ENCODE data around the gene TMCO6. TPM values are rescaled to one million over a fixed set of nuclear protein-coding genes. Genes with fewer than 3 reads are reported as not detected.

Gene TMCO6
- total and polyA plus RNA-seq, 2 experiments from 2014 or later: 14.2 to 234 TPM

- peaks cover 32% of the 10 kb centered on the region for H3K36me3 ChIP-seq
- no peaks in the 10 kb centered on the region for H3K27me3 ChIP-seq
- no peak for TF ChIP-seq CTCF (IDR thresholded peaks at IDR 0.05; ENCODE audit: low read depth, low read length)
- H3K27ac ChIP-seq: peak overlapping the region; percentile 28
- H3K9me3 ChIP-seq (ENCODE audit: low read depth): no peaks in the 10 kb centered on the region
- no peak for DNase-seq (ENCODE audit: low read depth in 1 of 2, low spot score in 1 of 2)
- no peak overlapping the region for H3K4me3 ChIP-seq
- H3K4me1 ChIP-seq (ENCODE audit: low read depth): no peaks in the 10 kb centered on the region
Observed at GRCh38 chr5:140671472-140672125, 32.3 kb downstream of the TMCO6 start.

- Histone ChIP-seq H3K36me3 (peaks cover 42% of the 10 kb centered on the region), H3K9me3 (ENCODE audit: low read depth) (no peaks in the 10 kb centered on the region), H3K27me3 (no peaks in the 10 kb centered on the region), H3K4me3 (no peak overlapping the region), H3K4me1 (ENCODE audit: low read depth) (no peaks in the 10 kb centered on the region), H3K27ac (no peak overlapping the region)
- TF ChIP-seq CTCF (IDR thresholded peaks at IDR 0.05; ENCODE audit: low read depth, low read length): no peak
- DNase-seq (ENCODE audit: low read depth in 1 of 2, low spot score in 1 of 2): peak; percentile 39 to 51
Observed at GRCh38 chr5:140672455-140673186, 33.4 kb downstream of the TMCO6 start.

- Histone ChIP-seq H3K36me3 (peaks cover 42% of the 10 kb centered on the region), H3K27ac (no peak within 1 kb of the TSS), H3K9me3 (ENCODE audit: low read depth) (no peaks in the 10 kb centered on the region), H3K27me3 (no peaks in the 10 kb centered on the region), H3K4me1 (ENCODE audit: low read depth) (no peaks in the 10 kb centered on the region), H3K4me3 (no peak within 1 kb of the TSS)
- DNase-seq (ENCODE audit: low read depth in 1 of 2, low spot score in 1 of 2): no peak
- no peak for TF ChIP-seq CTCF (IDR thresholded peaks at IDR 0.05; ENCODE audit: low read depth, low read length)
Observed at GRCh38 chr5:140673187-140673976, 34.1 kb downstream of the TMCO6 start, which contains the start of gene DND1. Gene DND1, minus strand, starts transcription at chr5:140673576. Its CDS starts 34 bp downstream, at chr5:140673542.

GRCh38 chr5:140674211-140674610, 35.0 kb downstream of the TMCO6 start:
- no peak overlapping the region for H3K4me3 ChIP-seq
- no peaks in the 10 kb centered on the region for H3K27me3 ChIP-seq
- no peak for TF ChIP-seq CTCF (IDR thresholded peaks at IDR 0.05; ENCODE audit: low read depth, low read length)
- H3K9me3 ChIP-seq (ENCODE audit: low read depth): no peaks in the 10 kb centered on the region
- no peak for DNase-seq (ENCODE audit: low read depth in 1 of 2, low spot score in 1 of 2)
- no peaks in the 10 kb centered on the region for H3K4me1 ChIP-seq (ENCODE audit: low read depth)
- peaks cover 41% of the 10 kb centered on the region for H3K36me3 ChIP-seq
- no peak overlapping the region for H3K27ac ChIP-seq

- TF ChIP-seq CTCF (IDR thresholded peaks at IDR 0.05; ENCODE audit: low read depth, low read length): no peak
- peaks cover 43% of the 10 kb centered on the region for H3K36me3 ChIP-seq
- no peak overlapping the region for H3K27ac ChIP-seq
- no peak overlapping the region for H3K4me3 ChIP-seq
- H3K9me3 ChIP-seq (ENCODE audit: low read depth): no peaks in the 10 kb centered on the region
- no peaks in the 10 kb centered on the region for H3K4me1 ChIP-seq (ENCODE audit: low read depth)
- DNase-seq (ENCODE audit: low read depth in 1 of 2, low spot score in 1 of 2): no peak
- no peaks in the 10 kb centered on the region for H3K27me3 ChIP-seq
Observed at GRCh38 chr5:140674629-140675028, 35.4 kb downstream of the TMCO6 start.
